Lower leg skin (tissue), 3 donors: Measurements from ENCODE around the gene KIF26B.
"Not testable (repeated sequence)": the region's sequence is repeated elsewhere in the genome, so short reads cannot be mapped to it uniquely, and the experiment has no call there.

Experiments
- CTCF ChIP-seq, 3 donors: fragments of 450-650 bp; IDR thresholded peaks; one replicate each; pipeline ENCODE4 v1.5.1; 2016; ENCODE audit warnings: antibody characterized with exemption in 3 of 3, mild to moderate bottlenecking in 3 of 3, moderate library complexity in 2 of 3
- POLR2A ChIP-seq, 2 donors: fragments of 450-650 bp; IDR thresholded peaks; one replicate each; pipeline ENCODE4 v1.6.1; 2016 to 2017; ENCODE audit warnings: antibody characterized with exemption in 2 of 2, mild to moderate bottlenecking in 1 of 2, moderate library complexity in 1 of 2

GRCh38 chr1:245130281-245131025, 24.3 kb upstream of the KIF26B start:
- not testable (repeated sequence) for TF ChIP-seq CTCF, POLR2A (IDR thresholded peaks at IDR 0.05)
